Gastrocnemius medialis (tissue), 4 donors: ENCODE results near the gene DAGLA.

ENCODE experiments used
- POLR2A ChIP-seq, 2 donors: fragments of 450-650 bp; IDR thresholded peaks; one replicate each; pipeline ENCODE4 v1.6.1; 2017; ENCODE audit warnings: antibody characterized with exemption in 2 of 2, mild to moderate bottlenecking in 2 of 2, moderate library complexity in 2 of 2
- TF ChIP-seq, protein P1 (sequence below), 5 experiments: fragments of 450-650 bp in 3 of 5; fragments of 200-600 bp in 2 of 5; sonication (generic) in 2 of 5; IDR thresholded peaks in 4 of 5; conservative IDR thresholded peaks in 1 of 5; 1 replicate in 4 of 5; 2 replicates in 1 of 5; pipeline ENCODE4 v1.5.1; 2016 to 2019; ENCODE audit warnings: antibody characterized with exemption in 5 of 5, mild to moderate bottlenecking in 3 of 5, moderate library complexity in 3 of 5

DNA sequence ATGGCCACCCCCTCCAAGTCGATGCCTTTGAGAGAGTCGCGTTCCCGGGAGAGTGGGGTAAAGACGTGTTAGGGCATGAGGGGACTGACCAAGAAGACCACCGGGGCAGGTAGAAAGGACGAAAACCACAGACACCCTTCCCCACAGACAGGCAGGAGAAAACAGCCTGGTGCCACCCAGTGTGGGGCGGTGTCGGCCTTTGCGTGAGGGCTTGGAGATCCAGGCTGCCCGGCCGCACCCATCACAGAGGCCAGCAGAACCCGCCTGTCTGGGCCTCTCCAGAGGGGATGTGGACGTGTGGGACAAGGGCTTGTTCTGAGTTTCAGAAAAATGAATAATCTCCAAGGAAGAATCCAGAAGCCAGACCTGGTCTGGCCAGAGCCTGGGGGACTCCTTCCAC lies 30.8 kb downstream of the DAGLA start:
- TF ChIP-seq, protein P1, sequence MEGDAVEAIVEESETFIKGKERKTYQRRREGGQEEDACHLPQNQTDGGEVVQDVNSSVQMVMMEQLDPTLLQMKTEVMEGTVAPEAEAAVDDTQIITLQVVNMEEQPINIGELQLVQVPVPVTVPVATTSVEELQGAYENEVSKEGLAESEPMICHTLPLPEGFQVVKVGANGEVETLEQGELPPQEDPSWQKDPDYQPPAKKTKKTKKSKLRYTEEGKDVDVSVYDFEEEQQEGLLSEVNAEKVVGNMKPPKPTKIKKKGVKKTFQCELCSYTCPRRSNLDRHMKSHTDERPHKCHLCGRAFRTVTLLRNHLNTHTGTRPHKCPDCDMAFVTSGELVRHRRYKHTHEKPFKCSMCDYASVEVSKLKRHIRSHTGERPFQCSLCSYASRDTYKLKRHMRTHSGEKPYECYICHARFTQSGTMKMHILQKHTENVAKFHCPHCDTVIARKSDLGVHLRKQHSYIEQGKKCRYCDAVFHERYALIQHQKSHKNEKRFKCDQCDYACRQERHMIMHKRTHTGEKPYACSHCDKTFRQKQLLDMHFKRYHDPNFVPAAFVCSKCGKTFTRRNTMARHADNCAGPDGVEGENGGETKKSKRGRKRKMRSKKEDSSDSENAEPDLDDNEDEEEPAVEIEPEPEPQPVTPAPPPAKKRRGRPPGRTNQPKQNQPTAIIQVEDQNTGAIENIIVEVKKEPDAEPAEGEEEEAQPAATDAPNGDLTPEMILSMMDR (IDR thresholded peaks at IDR 0.05 in 4 of 5, conservative IDR thresholded peaks at IDR 0.05 in 1 of 5): no peak
- TF ChIP-seq POLR2A (IDR thresholded peaks at IDR 0.05): no peak
